Stimulated activated CD4-positive, alpha-beta T cell treated with anti-CD3 and anti-CD28 coated beads, Interleukin-15, amount 100 ng/mL, for 1 hour (primary cell): ENCODE results near the gene PDE11A.
"Not testable (repeated sequence)": the region's sequence is repeated elsewhere in the genome, so short reads cannot be mapped to it uniquely, and the experiment has no call there.

Experiments used
- DNase-seq, 2 donors: peaks; one replicate each; pipeline ENCODE4 v3.0.0-alpha.2; 2020; ENCODE audit warnings: low read depth in 1 of 2, low spot score in 1 of 2

PDE11A gene

GRCh38 chr2:178072383-178073301 is at the start of gene PDE11A:
Gene PDE11A, minus strand, starts transcription at chr2:178072777. Its CDS starts 340 bp downstream, at chr2:178072437.
- no peak for DNase-seq

GRCh38 chr2:178119179-178119922 is 46.8 kb upstream of the PDE11A start:
- DNase-seq, result no peak

- no peak for DNase-seq
Observed at GRCh38 chr2:178117725-178118124, 45.1 kb upstream of the PDE11A start.

GRCh38 chr2:178115271-178115670 is 42.7 kb upstream of the PDE11A start:
- no peak for DNase-seq

- no peak for DNase-seq
Observed at GRCh38 chr2:178114462-178114861, 41.9 kb upstream of the PDE11A start.

- peak; percentile 71 to 83 for DNase-seq
Observed at GRCh38 chr2:178112202-178113152, 39.9 kb upstream of the PDE11A start, which contains the start of gene RBM45. Gene RBM45, plus strand, starts transcription at chr2:178112437. Its CDS starts 110 bp downstream, at chr2:178112547.

- no peak for DNase-seq
Observed at GRCh38 chr2:178111743-178112142, 39.2 kb upstream of the PDE11A start.

GRCh38 chr2:178110681-178111080 is 38.1 kb upstream of the PDE11A start:
- DNase-seq, result no peak

GRCh38 chr2:178109813-178110212 is 37.2 kb upstream of the PDE11A start:
- DNase-seq, result no peak

GRCh38 chr2:178108176-178108575 is 35.6 kb upstream of the PDE11A start:
- no peak for DNase-seq

- no peak for DNase-seq
Observed at GRCh38 chr2:178106053-178106452, 33.5 kb upstream of the PDE11A start.

GRCh38 chr2:178105566-178105965 is 33.0 kb upstream of the PDE11A start:
- no peak for DNase-seq

GRCh38 chr2:178101321-178102079 is 28.9 kb upstream of the PDE11A start:
- no peak for DNase-seq

- DNase-seq, result no peak
Observed at GRCh38 chr2:178093471-178093870, 20.9 kb upstream of the PDE11A start.

GRCh38 chr2:178088774-178089270 is 16.2 kb upstream of the PDE11A start:
- DNase-seq, result no peak

- DNase-seq, result no peak
Observed at GRCh38 chr2:178084273-178084672, 11.7 kb upstream of the PDE11A start.

- no peak for DNase-seq
Observed at GRCh38 chr2:178082408-178083045, 9.9 kb upstream of the PDE11A start.

- not testable (repeated sequence) for DNase-seq
Observed at GRCh38 chr2:178079279-178079678, 6.7 kb upstream of the PDE11A start.

- DNase-seq, result no peak
Observed at GRCh38 chr2:178076130-178076529, 3.6 kb upstream of the PDE11A start.

GRCh38 chr2:178075006-178075326 is 2.4 kb upstream of the PDE11A start:
- DNase-seq, result no peak
